Esophagus muscularis mucosa (tissue), 4 donors: ENCODE measurements around the gene SLCO1B1. TPM values are rescaled to one million over a fixed set of nuclear protein-coding genes. Genes with fewer than 3 reads are reported as not detected.

ENCODE experiments used
- DNase-seq: peaks from one replicate; pipeline ENCODE4 v3.0.0-alpha.2; 2017; ENCODE audit errors: extremely low spot score
- H3K27ac ChIP-seq, 4 donors: fragments of 200-600 bp; sonication (generic); replicated peaks in 1 of 4; 1 replicate in 3 of 4; 2 replicates in 1 of 4; pipeline ENCODE4 v1.5.1; 2016 to 2019; ENCODE audit warnings: mild to moderate bottlenecking in 1 of 4
- H3K27me3 ChIP-seq, 4 donors: fragments of 200-600 bp; sonication (generic); one replicate each; pipeline versions ENCODE4 v1.5.1 to v1.6.0; 2016 to 2019
- H3K36me3 ChIP-seq, 4 donors: fragments of 200-600 bp; sonication (generic); one replicate each; pipeline ENCODE4 v1.5.1; 2016 to 2019
- H3K4me1 ChIP-seq, 4 donors: fragments of 200-600 bp; sonication (generic); one replicate each; pipeline ENCODE4 v1.5.1; 2016 to 2019
- H3K4me3 ChIP-seq, 4 donors: fragments of 200-600 bp; sonication (generic); 1 replicate in 2 of 4; 2 replicates in 2 of 4; pipeline ENCODE4 v1.5.1; 2016 to 2019; ENCODE audit warnings: mild to moderate bottlenecking in 4 of 4, moderate library complexity in 1 of 4
- H3K9me3 ChIP-seq, 4 donors: fragments of 200-600 bp; sonication (generic); 1 replicate in 3 of 4; 2 replicates in 1 of 4; pipeline ENCODE4 v1.5.1; 2016 to 2019
- CTCF ChIP-seq, 3 experiments: fragments of 200-600 bp in 2 of 3; fragments of 450-650 bp in 1 of 3; sonication (generic) in 2 of 3; IDR thresholded peaks; one replicate each; pipeline ENCODE4 v1.5.1; 2017 to 2019; ENCODE audit warnings: antibody characterized with exemption in 3 of 3, mild to moderate bottlenecking in 2 of 3, moderate library complexity in 1 of 3
- EP300 ChIP-seq: sonication (generic); formaldehyde crosslinking; IDR thresholded peaks from one replicate; pipeline ENCODE4 v1.6.1; 2017; ENCODE audit warnings: antibody characterized with exemption
- POLR2A ChIP-seq: fragments of 450-650 bp; IDR thresholded peaks from one replicate; pipeline ENCODE4 v1.6.1; 2017; ENCODE audit warnings: antibody characterized with exemption, moderate library complexity, mild to moderate bottlenecking, low read depth
- POLR2AphosphoS5 ChIP-seq, 2 donors: sonication (generic); formaldehyde crosslinking; IDR thresholded peaks; one replicate each; pipeline ENCODE4 v1.6.1; 2017; ENCODE audit warnings: antibody characterized with exemption in 2 of 2
- WGBS: methylation state at CpG from one replicate; pipeline ENCODE4 v1.1.5; 2018; 5-methylcytosine and 5-hydroxymethylcytosine counted together
- intact Hi-C: fragments of 100-400 bp; cut with DNase I; formaldehyde crosslinking; loops from one replicate; pipeline ENCODE4 v1.15.1; 2023
- total RNA-seq, 4 donors: library from RNA; depleted of rRNA; stranded (reverse); fragments of >200 nt; gene quantifications; one replicate each; pipeline versions ENCODE4 v1.1.0 to v1.2.1, GENCODE V29; 2016

Gene SLCO1B1
- total RNA-seq, 4 donors from 2014 or later: not detected

GRCh38 chr12:21220266-21220665 lies 89.3 kb downstream of the SLCO1B1 start:
- Histone ChIP-seq H3K9me3 (no peaks in the 10 kb centered on the region), H3K4me1 (no peaks in the 10 kb centered on the region), H3K4me3 (no peak overlapping the region), H3K27ac (no peak overlapping the region), H3K27me3 (no peaks in the 10 kb centered on the region), H3K36me3 (no peaks in the 10 kb centered on the region)
- TF ChIP-seq POLR2A: no peak
- TF ChIP-seq POLR2AphosphoS5 (IDR thresholded peaks at IDR 0.05): no peak
- no peak for TF ChIP-seq CTCF (IDR thresholded peaks at IDR 0.05)
- no peak for TF ChIP-seq EP300
- no peak for DNase-seq
- intact Hi-C loops: no loop called here
- 73% methylated on average over 3 of the region's 3 CpGs for WGBS

GRCh38 chr12:21221072-21221471 lies 90.1 kb downstream of the SLCO1B1 start:
- no peak for TF ChIP-seq CTCF (IDR thresholded peaks at IDR 0.05)
- TF ChIP-seq POLR2AphosphoS5 (IDR thresholded peaks at IDR 0.05): no peak
- TF ChIP-seq EP300: no peak
- no peak for TF ChIP-seq POLR2A
- no peak overlapping the region for H3K4me3 ChIP-seq
- intact Hi-C loops: no loop called here
- DNase-seq: no peak
- H3K27ac ChIP-seq: no peak overlapping the region
- no peaks in the 10 kb centered on the region for H3K9me3 ChIP-seq
- no peaks in the 10 kb centered on the region for H3K36me3 ChIP-seq
- no peaks in the 10 kb centered on the region for H3K27me3 ChIP-seq
- no peaks in the 10 kb centered on the region for H3K4me1 ChIP-seq

GRCh38 chr12:21221778-21222177 lies 90.8 kb downstream of the SLCO1B1 start:
- H3K27me3 ChIP-seq: no peaks in the 10 kb centered on the region
- H3K27ac ChIP-seq: no peak overlapping the region
- H3K4me3 ChIP-seq: no peak overlapping the region
- TF ChIP-seq CTCF (IDR thresholded peaks at IDR 0.05) (no peak), POLR2A (no peak), POLR2AphosphoS5 (IDR thresholded peaks at IDR 0.05) (no peak), EP300 (no peak)
- no peaks in the 10 kb centered on the region for H3K4me1 ChIP-seq
- H3K36me3 ChIP-seq: no peaks in the 10 kb centered on the region
- H3K9me3 ChIP-seq: no peaks in the 10 kb centered on the region
- intact Hi-C loops: no loop called here
- no peak for DNase-seq

GRCh38 chr12:21223930-21224329 lies 92.9 kb downstream of the SLCO1B1 start:
- no peak for DNase-seq
- intact Hi-C loops: no loop called here
- TF ChIP-seq EP300 (no peak), POLR2A (no peak)
- Histone ChIP-seq H3K27me3 (no peaks in the 10 kb centered on the region), H3K4me1 (no peaks in the 10 kb centered on the region), H3K9me3 (no peaks in the 10 kb centered on the region), H3K4me3 (no peak overlapping the region), H3K27ac (no peak overlapping the region), H3K36me3 (no peaks in the 10 kb centered on the region)

- intact Hi-C loops: no loop called here
- Histone ChIP-seq H3K9me3 (no peaks in the 10 kb centered on the region), H3K27ac (no peak overlapping the region), H3K36me3 (no peaks in the 10 kb centered on the region), H3K27me3 (no peaks in the 10 kb centered on the region), H3K4me1 (no peaks in the 10 kb centered on the region), H3K4me3 (no peak overlapping the region)
- WGBS: 81% methylated on average over 5 of the region's 5 CpGs
- DNase-seq: no peak
- TF ChIP-seq POLR2A (no peak), POLR2AphosphoS5 (IDR thresholded peaks at IDR 0.05) (no peak), CTCF (IDR thresholded peaks at IDR 0.05) (no peak)
Observed at GRCh38 chr12:21234395-21234794, 103.4 kb downstream of the SLCO1B1 start.
